ENCODE data around the gene SLC38A10. TPM values are rescaled to one million over a fixed set of nuclear protein-coding genes. Genes with fewer than 3 reads are reported as not detected.

Gene SLC38A10
- polyA plus RNA-seq, 1 experiment = 29.3 TPM

GRCh38 chr17:81323411-81323868 is 28.3 kb upstream of the SLC38A10 start:
- CTCF ChIA-PET = no interaction called here
- peaks cover 3% of the 10 kb centered on the region; the same call in 1 of the 2 replicates for H3K9me3 ChIP-seq (ENCODE audit: control insufficient read depth, insufficient read depth, low read length)
- DNase-seq (ENCODE audit: low read depth, low spot score) = no peak

GRCh38 chr17:81323083-81323369 is 27.9 kb upstream of the SLC38A10 start:
- no peak for DNase-seq (ENCODE audit: low read depth, low spot score)
- H3K9me3 ChIP-seq (ENCODE audit: control insufficient read depth, insufficient read depth, low read length) = peaks cover 3% of the 10 kb centered on the region; the same call in 1 of the 2 replicates
- TF ChIP-seq CTCF (IDR thresholded peaks at IDR 0.05; ENCODE audit: low read depth, low read length) = no peak
- no peak overlapping the region for H3K4me3 ChIP-seq (ENCODE audit: low read depth, low read length)
- peaks cover 8% of the 10 kb centered on the region for H3K27me3 ChIP-seq (ENCODE audit: control insufficient read depth, insufficient read depth, low read length)
- no peak overlapping the region for H3K27ac ChIP-seq (ENCODE audit: low read depth, low read length)
- POLR2A ChIA-PET = interaction anchor here (1.0 kb wide), 1 partner anchor 28 kb away, joined by 3 read pairs; the partner anchor contains the start of gene SLC38A10
- CTCF ChIA-PET = no interaction called here

More at GRCh38 chr17:81323411-81323868, 28.3 kb upstream of the SLC38A10 start:
- Histone ChIP-seq H3K27ac (ENCODE audit: low read depth, low read length) (no peak overlapping the region), H3K27me3 (ENCODE audit: control insufficient read depth, insufficient read depth, low read length) (peaks cover 8% of the 10 kb centered on the region), H3K4me3 (ENCODE audit: low read depth, low read length) (no peak overlapping the region)
- POLR2A ChIA-PET = interaction anchor here (1.0 kb wide), 1 partner anchor 28 kb away, joined by 3 read pairs; the partner anchor contains the start of gene SLC38A10
- no peak for TF ChIP-seq CTCF (IDR thresholded peaks at IDR 0.05; ENCODE audit: low read depth, low read length)

- ChIA-PET POLR2A (no interaction called here), CTCF (no interaction called here)
- Histone ChIP-seq H3K27me3 (ENCODE audit: control insufficient read depth, insufficient read depth, low read length) (peaks cover 8% of the 10 kb centered on the region), H3K27ac (ENCODE audit: low read depth, low read length) (no peak overlapping the region), H3K9me3 (ENCODE audit: control insufficient read depth, insufficient read depth, low read length) (peaks cover 3% of the 10 kb centered on the region; the same call in 1 of the 2 replicates), H3K4me3 (ENCODE audit: low read depth, low read length) (no peak overlapping the region)
- DNase-seq (ENCODE audit: low read depth, low spot score) = no peak
- no peak for TF ChIP-seq CTCF (IDR thresholded peaks at IDR 0.05; ENCODE audit: low read depth, low read length)
These were observed 27.4 kb upstream of the SLC38A10 start for GRCh38 chr17:81322271-81323082.

GRCh38 chr17:81317961-81318605 is 23.0 kb upstream of the SLC38A10 start:
- CTCF ChIA-PET = no interaction called here
- Histone ChIP-seq H3K27me3 (ENCODE audit: control insufficient read depth, insufficient read depth, low read length) (peaks cover 23% of the 10 kb centered on the region), H3K27ac (ENCODE audit: low read depth, low read length) (no peak overlapping the region), H3K4me3 (ENCODE audit: low read depth, low read length) (no peak overlapping the region), H3K9me3 (ENCODE audit: control insufficient read depth, insufficient read depth, low read length) (no peaks in the 10 kb centered on the region; the same call in 1 of the 2 replicates)
- no peak for TF ChIP-seq CTCF (IDR thresholded peaks at IDR 0.05; ENCODE audit: low read depth, low read length)
- no peak for DNase-seq (ENCODE audit: low read depth, low spot score)
- POLR2A ChIA-PET = no interaction called here

GRCh38 chr17:81317530-81317821 is 22.4 kb upstream of the SLC38A10 start:
- CTCF ChIA-PET = no interaction called here
- H3K27me3 ChIP-seq (ENCODE audit: control insufficient read depth, insufficient read depth, low read length) = peaks cover 29% of the 10 kb centered on the region
- no peak for TF ChIP-seq CTCF (IDR thresholded peaks at IDR 0.05; ENCODE audit: low read depth, low read length)

More at GRCh38 chr17:81317530-81317821, 22.4 kb upstream of the SLC38A10 start:
- H3K27ac ChIP-seq (ENCODE audit: low read depth, low read length) = no peak overlapping the region
- POLR2A ChIA-PET = no interaction called here
- H3K4me3 ChIP-seq (ENCODE audit: low read depth, low read length) = no peak overlapping the region
- DNase-seq (ENCODE audit: low read depth, low spot score) = no peak
- H3K9me3 ChIP-seq (ENCODE audit: control insufficient read depth, insufficient read depth, low read length) = no peaks in the 10 kb centered on the region; the same call in 1 of the 2 replicates
